Spleen (tissue), 7 donors: ENCODE measurements around the gene LZIC.

Experiments
- CTCF ChIP-seq, 11 experiments: fragments of 200-600 bp in 7 of 11; fragments of 450-650 bp in 4 of 11; sonication (generic) in 4 of 11; IDR thresholded peaks in 8 of 11; conservative IDR thresholded peaks in 3 of 11; 1 replicate in 7 of 11; 2 replicates in 4 of 11; pipeline versions ENCODE4 v1.4.0 to v1.8.0; 2016 to 2021; ENCODE audit warnings: antibody characterized with exemption in 11 of 11, inconsistent platforms in 4 of 11, mild to moderate bottlenecking in 1 of 11
- POLR2A ChIP-seq, 3 donors: fragments of 450-650 bp; IDR thresholded peaks; one replicate each; pipeline ENCODE4 v1.5.1; 2017; ENCODE audit warnings: antibody characterized with exemption in 3 of 3, mild to moderate bottlenecking in 1 of 3
- donor health status: DM: no; HTN: no; CAD: no; lungs with moderate emphysema.
- donor health status: DM: no; HTN: no; CAD: no.
- donor health status: DM: no; HTN: no; CAD: no.

- TF ChIP-seq POLR2A (IDR thresholded peaks at IDR 0.05) (no peak), CTCF (IDR thresholded peaks at IDR 0.05 in 8 of 11, conservative IDR thresholded peaks at IDR 0.05 in 3 of 11) (no peak)
Measured at GRCh38 chr1:9904596-9904995, 38.6 kb downstream of the LZIC start.
